GM12892 (cell line): ENCODE data around the gene NKRF.
"Not testable (repeated sequence)": the region's sequence is repeated elsewhere in the genome, so short reads cannot be mapped to it uniquely, and the experiment has no call there.

Experiments
- POLR2A ChIP-seq: IDR thresholded peaks from 2 replicates; pipeline ENCODE4 v1.6.1; 2011; ENCODE audit warnings: low read depth, low read length, control low read depth
- POLR2AphosphoS5 ChIP-seq: IDR thresholded peaks from 2 replicates; pipeline ENCODE4 v1.6.1; 2011; ENCODE audit warnings: low read depth, low read length, control low read depth

GRCh38 chrX:119637421-119637820, 31.2 kb upstream of the NKRF start:
- not testable (repeated sequence) for TF ChIP-seq POLR2A, POLR2AphosphoS5
